GM10266 (cell line): ENCODE results near the gene MYO3B.
A peak's percentile ranks its signal among the peaks of the same experiment; 100 is the strongest.

Experiments used
- DNase-seq: peaks from one replicate; pipeline ENCODE4 v3.0.0; 2012; ENCODE audit errors: extremely low spot score
- TF ChIP-seq, protein P1 (sequence below): IDR thresholded peaks from 2 replicates; pipeline ENCODE4 v1.5.1; 2012; ENCODE audit warnings: mild to moderate bottlenecking, low read depth; ENCODE audit not compliant: control insufficient read depth, insufficient read depth; ENCODE audit errors: missing control alignments

Gene MYO3B

DNA sequence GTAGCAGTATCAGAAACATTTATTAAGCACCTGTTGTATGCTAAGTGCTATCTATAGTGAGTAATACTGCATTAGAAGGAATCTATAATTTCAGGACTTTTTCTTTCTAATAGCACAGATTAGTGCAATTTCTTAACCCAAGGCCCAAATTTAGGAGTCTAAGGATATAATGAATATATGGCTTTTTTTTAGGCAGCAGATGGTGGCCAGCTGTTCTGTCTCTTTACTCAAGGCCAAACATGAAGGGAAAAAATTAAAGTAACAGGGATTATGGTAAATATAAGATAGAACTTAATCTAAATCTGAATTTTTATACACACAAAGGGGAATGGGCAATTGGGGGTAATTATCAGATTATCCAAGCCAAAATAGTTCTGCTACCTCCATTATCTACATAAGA lies 306.6 kb downstream of the MYO3B start:
- no peak for DNase-seq
- TF ChIP-seq, protein P1, sequence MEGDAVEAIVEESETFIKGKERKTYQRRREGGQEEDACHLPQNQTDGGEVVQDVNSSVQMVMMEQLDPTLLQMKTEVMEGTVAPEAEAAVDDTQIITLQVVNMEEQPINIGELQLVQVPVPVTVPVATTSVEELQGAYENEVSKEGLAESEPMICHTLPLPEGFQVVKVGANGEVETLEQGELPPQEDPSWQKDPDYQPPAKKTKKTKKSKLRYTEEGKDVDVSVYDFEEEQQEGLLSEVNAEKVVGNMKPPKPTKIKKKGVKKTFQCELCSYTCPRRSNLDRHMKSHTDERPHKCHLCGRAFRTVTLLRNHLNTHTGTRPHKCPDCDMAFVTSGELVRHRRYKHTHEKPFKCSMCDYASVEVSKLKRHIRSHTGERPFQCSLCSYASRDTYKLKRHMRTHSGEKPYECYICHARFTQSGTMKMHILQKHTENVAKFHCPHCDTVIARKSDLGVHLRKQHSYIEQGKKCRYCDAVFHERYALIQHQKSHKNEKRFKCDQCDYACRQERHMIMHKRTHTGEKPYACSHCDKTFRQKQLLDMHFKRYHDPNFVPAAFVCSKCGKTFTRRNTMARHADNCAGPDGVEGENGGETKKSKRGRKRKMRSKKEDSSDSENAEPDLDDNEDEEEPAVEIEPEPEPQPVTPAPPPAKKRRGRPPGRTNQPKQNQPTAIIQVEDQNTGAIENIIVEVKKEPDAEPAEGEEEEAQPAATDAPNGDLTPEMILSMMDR = no peak

DNA sequence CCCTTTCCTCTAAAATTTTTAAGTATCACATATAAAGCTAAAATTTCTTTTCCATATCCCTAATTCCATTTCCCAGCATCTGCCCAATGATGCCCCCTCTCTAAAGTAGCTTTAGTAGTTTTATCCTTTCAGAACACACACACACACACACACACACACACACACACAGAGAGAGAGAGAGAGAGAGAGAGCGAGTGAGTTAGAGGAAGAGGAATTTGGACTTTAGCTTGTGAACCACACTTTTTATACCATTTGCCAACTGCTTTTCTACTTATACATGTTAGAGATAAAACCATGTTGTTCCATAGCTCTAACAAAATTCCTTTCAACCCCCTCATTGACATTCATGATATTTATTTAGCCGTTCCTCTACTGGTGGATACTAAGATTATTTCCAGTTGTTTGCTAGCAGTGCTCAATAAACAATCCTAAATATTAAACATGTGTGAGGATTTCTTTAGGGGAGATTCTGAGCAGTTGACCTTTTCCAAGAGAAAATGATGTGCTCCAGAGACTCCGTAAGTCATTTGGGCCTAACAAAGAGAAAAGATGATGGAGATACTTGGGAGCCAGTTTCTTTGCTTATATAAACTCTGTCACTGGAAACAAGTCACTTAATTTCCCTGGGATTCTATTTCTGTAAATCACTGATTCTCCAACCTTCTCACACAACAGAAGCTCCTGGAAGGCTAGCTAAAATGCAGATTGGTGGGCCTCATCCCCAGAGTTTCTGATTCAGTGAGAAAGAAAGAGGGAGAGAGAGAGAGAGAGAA lies 307.5 kb downstream of the MYO3B start:
- DNase-seq = no peak
- TF ChIP-seq, protein P1 = no peak

DNA sequence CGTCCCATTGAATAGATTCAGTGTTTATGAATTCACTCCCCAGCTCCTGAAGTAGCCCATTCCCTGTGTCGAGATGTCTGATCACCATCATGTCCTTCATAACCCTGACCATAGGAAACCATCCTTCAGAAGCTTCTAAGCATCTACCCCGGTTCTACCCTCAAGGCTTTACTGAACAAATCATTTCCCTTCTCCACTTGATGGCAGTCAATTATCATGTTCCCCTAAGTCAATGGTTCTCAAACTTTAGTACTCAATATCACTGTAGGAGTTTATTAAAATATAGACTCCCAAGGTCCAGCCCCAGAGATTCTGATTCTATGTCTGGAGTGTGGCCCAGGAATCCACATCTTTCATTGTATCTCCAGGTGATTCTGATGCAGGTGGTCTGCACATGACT lies 308.8 kb downstream of the MYO3B start:
- no peak for DNase-seq
- TF ChIP-seq, protein P1 = peak; percentile 19

DNA sequence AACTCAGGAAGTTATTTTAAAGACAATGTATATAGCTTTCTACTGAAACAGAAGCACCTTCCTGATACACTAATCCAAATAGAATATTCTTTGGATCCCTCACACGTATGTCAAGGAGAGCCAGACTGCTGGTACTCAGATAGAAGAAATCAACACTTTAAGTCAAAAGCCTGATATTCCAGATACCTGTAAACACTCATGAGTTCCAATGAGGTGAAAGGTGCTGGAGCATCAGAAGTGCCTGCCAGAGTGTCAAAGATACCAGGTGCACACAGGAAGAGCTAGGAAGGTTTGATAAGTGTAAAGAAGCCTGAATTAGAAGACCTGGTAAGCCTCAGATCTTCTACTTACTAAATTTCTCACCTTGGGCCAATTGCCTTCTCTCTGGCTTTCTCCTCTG lies 310.9 kb downstream of the MYO3B start:
- no peak for DNase-seq
- TF ChIP-seq, protein P1 = no peak

DNA sequence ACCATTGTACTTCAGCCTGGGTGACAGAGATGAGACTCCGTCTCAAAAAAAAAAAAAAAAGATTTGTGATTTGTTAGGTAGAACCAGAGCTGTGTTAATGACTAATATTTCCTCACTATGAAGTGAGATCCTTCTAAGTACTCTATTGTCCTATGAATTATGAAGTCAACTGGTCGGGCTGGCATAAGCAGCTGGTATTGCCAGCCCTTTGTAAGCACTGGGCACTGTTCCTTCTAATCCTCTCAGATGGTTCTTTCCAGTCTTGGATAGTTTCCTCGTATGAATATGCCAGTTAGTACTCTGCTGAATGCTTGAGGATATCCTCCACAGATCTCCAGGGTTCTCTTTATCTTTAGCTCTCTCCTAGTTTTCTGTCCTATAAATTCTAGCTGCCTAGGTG lies 314.1 kb downstream of the MYO3B start:
- TF ChIP-seq, protein P1 = no peak

DNA sequence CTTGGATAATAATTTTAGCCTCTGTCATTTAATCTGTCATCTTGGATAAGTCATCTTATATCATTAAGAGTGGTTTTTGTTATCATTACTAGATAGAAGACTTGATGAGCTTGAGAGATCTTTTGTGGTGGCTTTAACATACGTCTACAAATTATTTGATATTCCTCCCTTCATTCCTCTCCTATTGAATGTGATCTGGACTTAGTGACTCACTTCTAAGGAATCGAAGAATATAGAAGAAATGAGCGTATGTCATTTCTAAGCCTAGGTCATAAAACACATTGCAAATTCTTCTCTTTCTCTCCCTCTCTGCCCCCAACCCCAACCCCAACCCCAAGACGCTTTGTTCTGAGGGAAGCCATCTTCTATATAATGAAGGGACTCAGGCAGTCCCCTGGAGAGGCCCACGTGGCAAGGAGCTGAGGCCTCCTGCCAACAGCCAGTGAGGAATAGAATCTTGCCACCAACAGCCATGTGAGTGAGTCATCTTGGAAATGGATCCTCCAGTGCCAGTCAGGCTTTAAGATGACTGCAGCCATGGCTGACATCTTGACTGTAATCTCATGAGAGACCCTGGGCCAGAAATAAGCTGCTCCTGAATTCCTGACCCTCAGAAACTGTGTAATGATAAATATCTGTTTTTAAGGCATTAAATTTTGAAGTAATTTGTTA lies 315.6 kb downstream of the MYO3B start:
- TF ChIP-seq, protein P1 = no peak
- no peak for DNase-seq

More for the DNA sequence above, 314.1 kb downstream of the MYO3B start:
- DNase-seq = no peak

DNA sequence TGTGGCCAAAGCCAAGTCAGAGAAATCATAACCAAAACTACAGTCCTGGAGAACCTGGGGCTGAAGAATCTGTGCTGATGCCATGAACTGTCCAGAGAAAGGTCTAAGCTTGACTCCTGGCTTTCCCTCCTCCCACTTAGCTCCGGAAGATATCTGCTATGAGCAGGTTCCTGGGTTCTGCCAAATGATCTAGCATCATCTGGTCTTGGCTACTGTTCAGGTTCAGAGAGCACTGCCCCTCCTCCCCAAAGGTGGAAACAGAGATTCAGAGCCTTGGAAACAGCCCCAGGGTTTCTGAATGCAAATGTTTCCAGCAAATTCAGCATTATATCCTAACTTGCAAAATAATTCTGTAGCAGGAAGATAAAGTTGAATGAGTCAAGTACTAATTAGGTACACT lies 317.9 kb downstream of the MYO3B start:
- TF ChIP-seq, protein P1 = no peak
- no peak for DNase-seq
